ENCODE data around the gene PLEKHO2.

- TF ChIP-seq CTCF (conservative IDR thresholded peaks at IDR 0.05) (no peak), EZH2 (IDR thresholded peaks at IDR 0.05; ENCODE audit: low read depth) (no peak)
Observed at GRCh38 chr15:64836023-64836536, 5.6 kb upstream of the PLEKHO2 start.

Data from PC-9 (cell line).